GM18505 (cell line): ENCODE results near the gene UBL3.

ENCODE experiments used
- ATAC-seq: cut with Tn5 transposase; IDR thresholded peaks from one replicate; pipeline ENCODE4 v1.9.1; 2021; ENCODE audit not compliant: unreplicated experiment
- POLR2A ChIP-seq: IDR thresholded peaks from 4 replicates; pipeline ENCODE4 v1.6.1; 2011; ENCODE audit warnings: borderline replicate concordance; ENCODE audit not compliant: insufficient read depth, insufficient read length; ENCODE audit errors: extremely low read depth

Gene UBL3

GRCh38 chr13:29791508-29791907 lies 58.9 kb downstream of the UBL3 start:
- no peak for TF ChIP-seq POLR2A
- no peak for ATAC-seq

GRCh38 chr13:29786698-29787097 lies 63.7 kb downstream of the UBL3 start:
- TF ChIP-seq POLR2A = no peak
- no peak for ATAC-seq

GRCh38 chr13:29785978-29786377 lies 64.4 kb downstream of the UBL3 start:
- no peak for TF ChIP-seq POLR2A
- ATAC-seq = no peak

- TF ChIP-seq POLR2A = no peak
These were observed 67.6 kb downstream of the UBL3 start for GRCh38 chr13:29782798-29783197.

GRCh38 chr13:29774830-29775229 lies 75.6 kb downstream of the UBL3 start:
- TF ChIP-seq POLR2A = no peak
- no peak for ATAC-seq

More at GRCh38 chr13:29782798-29783197, 67.6 kb downstream of the UBL3 start:
- ATAC-seq = no peak

- no peak for TF ChIP-seq POLR2A
These were observed 79.2 kb downstream of the UBL3 start for GRCh38 chr13:29771247-29771646.

GRCh38 chr13:29767006-29767405 lies 83.4 kb downstream of the UBL3 start:
- no peak for ATAC-seq
- TF ChIP-seq POLR2A = no peak

More at GRCh38 chr13:29771247-29771646, 79.2 kb downstream of the UBL3 start:
- ATAC-seq = no peak

- no peak for TF ChIP-seq POLR2A
- no peak for ATAC-seq
These were observed 86.8 kb downstream of the UBL3 start for GRCh38 chr13:29763436-29764180.

- ATAC-seq = no peak
- no peak for TF ChIP-seq POLR2A
These were observed 88.6 kb downstream of the UBL3 start for GRCh38 chr13:29761815-29762214.

- no peak for TF ChIP-seq POLR2A
- no peak for ATAC-seq
These were observed 89.3 kb downstream of the UBL3 start for GRCh38 chr13:29761160-29761559.

- TF ChIP-seq POLR2A = no peak
- no peak for ATAC-seq
These were observed 89.9 kb downstream of the UBL3 start for GRCh38 chr13:29760544-29760943.

- TF ChIP-seq POLR2A = no peak
- peak; percentile 90 for ATAC-seq
These were observed 91.8 kb downstream of the UBL3 start for GRCh38 chr13:29758531-29759114.

GRCh38 chr13:29756506-29756905 lies 93.9 kb downstream of the UBL3 start:
- ATAC-seq = no peak

GRCh38 chr13:29754473-29754806 lies 96.0 kb downstream of the UBL3 start:
- no peak for TF ChIP-seq POLR2A
- no peak for ATAC-seq

More at GRCh38 chr13:29756506-29756905, 93.9 kb downstream of the UBL3 start:
- no peak for TF ChIP-seq POLR2A

GRCh38 chr13:29753618-29754472 lies 96.6 kb downstream of the UBL3 start:
- no peak for TF ChIP-seq POLR2A
- no peak for ATAC-seq

GRCh38 chr13:29752175-29752574 lies 98.2 kb downstream of the UBL3 start:
- ATAC-seq = no peak
- no peak for TF ChIP-seq POLR2A
